Ishikawa (cell line): Measurements from ENCODE around the gene IGF2BP3.

Experiments used
- CEBPB ChIP-seq: IDR thresholded peaks from 2 replicates; pipeline ENCODE4 v1.6.1; 2012
- CREB1 ChIP-seq: IDR thresholded peaks from 2 replicates; pipeline ENCODE4 v1.6.1; 2012; ENCODE audit warnings: low read depth
- EGR1 ChIP-seq: IDR thresholded peaks from 2 replicates; pipeline ENCODE4 v1.6.1; 2012
- EP300 ChIP-seq: IDR thresholded peaks from 2 replicates; pipeline ENCODE4 v1.6.1; 2012; ENCODE audit warnings: borderline replicate concordance
- FOXM1 ChIP-seq: IDR thresholded peaks from 2 replicates; pipeline ENCODE4 v1.6.1; 2012; ENCODE audit warnings: low read depth, borderline replicate concordance
- NFIC ChIP-seq: IDR thresholded peaks from 2 replicates; pipeline ENCODE4 v1.6.1; 2012
- RAD21 ChIP-seq: IDR thresholded peaks from 2 replicates; pipeline ENCODE4 v1.6.1; 2012; ENCODE audit warnings: low read depth
- TAF1 ChIP-seq: IDR thresholded peaks from 2 replicates; pipeline ENCODE4 v1.6.1; 2012; ENCODE audit warnings: low read depth, mild to moderate bottlenecking
- TCF12 ChIP-seq: IDR thresholded peaks from 2 replicates; pipeline ENCODE4 v1.6.1; 2012; ENCODE audit warnings: low read depth
- TEAD4 ChIP-seq: IDR thresholded peaks from 2 replicates; pipeline ENCODE4 v1.6.1; 2012
- YY1 ChIP-seq: IDR thresholded peaks from 2 replicates; pipeline ENCODE4 v1.6.1; 2012; ENCODE audit warnings: low read depth
- ZBTB7A ChIP-seq: IDR thresholded peaks from 2 replicates; pipeline ENCODE4 v1.6.1; 2012; ENCODE audit warnings: low read depth
- TF ChIP-seq, protein P1 (sequence below): IDR thresholded peaks from 2 replicates; pipeline ENCODE4 v1.6.1; 2012
- TF ChIP-seq, protein P2 (sequence below): IDR thresholded peaks from 2 replicates; pipeline ENCODE4 v1.6.1; 2012; ENCODE audit warnings: low read depth, mild to moderate bottlenecking
- TF ChIP-seq, protein P3 (sequence below): IDR thresholded peaks from 2 replicates; pipeline ENCODE4 v1.6.1; 2012

The IGF2BP3 gene

DNA sequence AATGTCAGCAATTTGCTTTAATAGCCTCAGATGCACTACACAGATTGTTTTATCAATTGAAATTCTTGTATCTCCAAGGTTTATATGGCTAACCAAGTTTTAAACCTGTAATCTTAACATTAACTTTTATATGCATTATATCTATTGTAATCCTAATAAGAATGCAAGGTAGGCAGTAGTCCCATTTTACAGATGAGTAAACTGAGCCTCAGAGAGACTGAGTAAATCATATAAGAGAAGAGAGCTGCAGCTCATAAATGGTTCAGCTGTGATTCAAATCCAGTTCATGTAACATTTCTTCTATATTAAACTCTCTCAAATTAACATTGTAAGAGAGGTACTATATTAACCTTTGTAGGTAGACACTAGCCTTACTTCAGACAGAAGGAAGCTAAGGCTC lies 127.2 kb downstream of the IGF2BP3 start:
- TF ChIP-seq, protein P1, sequence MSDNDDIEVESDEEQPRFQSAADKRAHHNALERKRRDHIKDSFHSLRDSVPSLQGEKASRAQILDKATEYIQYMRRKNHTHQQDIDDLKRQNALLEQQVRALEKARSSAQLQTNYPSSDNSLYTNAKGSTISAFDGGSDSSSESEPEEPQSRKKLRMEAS = no peak
- TF ChIP-seq EGR1 (no peak), TEAD4 (no peak), CEBPB (no peak), FOXM1 (no peak), TAF1 (no peak), EP300 (no peak), RAD21 (no peak), NFIC (no peak), CREB1 (no peak)
- TF ChIP-seq, protein P2, sequence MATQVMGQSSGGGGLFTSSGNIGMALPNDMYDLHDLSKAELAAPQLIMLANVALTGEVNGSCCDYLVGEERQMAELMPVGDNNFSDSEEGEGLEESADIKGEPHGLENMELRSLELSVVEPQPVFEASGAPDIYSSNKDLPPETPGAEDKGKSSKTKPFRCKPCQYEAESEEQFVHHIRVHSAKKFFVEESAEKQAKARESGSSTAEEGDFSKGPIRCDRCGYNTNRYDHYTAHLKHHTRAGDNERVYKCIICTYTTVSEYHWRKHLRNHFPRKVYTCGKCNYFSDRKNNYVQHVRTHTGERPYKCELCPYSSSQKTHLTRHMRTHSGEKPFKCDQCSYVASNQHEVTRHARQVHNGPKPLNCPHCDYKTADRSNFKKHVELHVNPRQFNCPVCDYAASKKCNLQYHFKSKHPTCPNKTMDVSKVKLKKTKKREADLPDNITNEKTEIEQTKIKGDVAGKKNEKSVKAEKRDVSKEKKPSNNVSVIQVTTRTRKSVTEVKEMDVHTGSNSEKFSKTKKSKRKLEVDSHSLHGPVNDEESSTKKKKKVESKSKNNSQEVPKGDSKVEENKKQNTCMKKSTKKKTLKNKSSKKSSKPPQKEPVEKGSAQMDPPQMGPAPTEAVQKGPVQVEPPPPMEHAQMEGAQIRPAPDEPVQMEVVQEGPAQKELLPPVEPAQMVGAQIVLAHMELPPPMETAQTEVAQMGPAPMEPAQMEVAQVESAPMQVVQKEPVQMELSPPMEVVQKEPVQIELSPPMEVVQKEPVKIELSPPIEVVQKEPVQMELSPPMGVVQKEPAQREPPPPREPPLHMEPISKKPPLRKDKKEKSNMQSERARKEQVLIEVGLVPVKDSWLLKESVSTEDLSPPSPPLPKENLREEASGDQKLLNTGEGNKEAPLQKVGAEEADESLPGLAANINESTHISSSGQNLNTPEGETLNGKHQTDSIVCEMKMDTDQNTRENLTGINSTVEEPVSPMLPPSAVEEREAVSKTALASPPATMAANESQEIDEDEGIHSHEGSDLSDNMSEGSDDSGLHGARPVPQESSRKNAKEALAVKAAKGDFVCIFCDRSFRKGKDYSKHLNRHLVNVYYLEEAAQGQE = no peak

DNA sequence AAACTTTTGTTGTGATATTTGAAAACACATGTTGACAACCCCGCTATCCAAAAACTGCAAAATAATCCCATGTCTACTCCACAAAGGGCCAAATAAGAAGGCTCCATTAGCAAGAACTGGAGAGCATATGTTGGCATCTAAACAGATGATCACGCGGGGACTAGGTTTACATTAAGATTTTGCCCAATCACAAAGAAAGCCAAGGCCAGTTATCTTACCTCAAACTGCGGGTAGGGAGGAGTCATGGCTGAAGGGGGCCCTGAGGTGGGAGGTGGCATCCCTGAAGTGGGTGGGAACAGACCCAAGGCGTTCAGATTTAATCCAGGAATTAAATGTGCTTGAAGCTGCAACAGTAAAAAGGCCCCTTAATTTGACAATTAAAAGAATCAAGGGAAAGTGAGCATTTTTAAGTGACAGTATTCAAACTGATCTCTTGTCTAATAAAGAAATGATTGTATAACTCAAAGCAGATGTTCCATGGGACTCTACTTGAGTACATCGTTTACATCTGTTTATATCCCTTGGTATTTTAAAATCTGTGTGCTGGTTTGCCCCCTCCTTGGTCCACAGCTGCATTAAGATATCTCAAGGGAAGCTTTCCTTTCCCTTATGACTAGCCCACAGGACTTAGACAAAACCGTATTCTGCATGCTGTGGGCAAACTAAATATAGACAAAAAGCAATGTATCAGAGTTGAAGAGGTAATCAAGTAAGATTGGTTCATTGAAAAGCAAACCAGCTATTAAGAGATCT lies 128.3 kb downstream of the IGF2BP3 start:
- TF ChIP-seq FOXM1 = no peak
- TF ChIP-seq CREB1 = no peak
- TF ChIP-seq CEBPB = no peak
- TF ChIP-seq TAF1 = no peak
- TF ChIP-seq RAD21 = no peak
- no peak for TF ChIP-seq TCF12
- no peak for TF ChIP-seq EGR1
- TF ChIP-seq, protein P2 = no peak
- TF ChIP-seq, protein P3, sequence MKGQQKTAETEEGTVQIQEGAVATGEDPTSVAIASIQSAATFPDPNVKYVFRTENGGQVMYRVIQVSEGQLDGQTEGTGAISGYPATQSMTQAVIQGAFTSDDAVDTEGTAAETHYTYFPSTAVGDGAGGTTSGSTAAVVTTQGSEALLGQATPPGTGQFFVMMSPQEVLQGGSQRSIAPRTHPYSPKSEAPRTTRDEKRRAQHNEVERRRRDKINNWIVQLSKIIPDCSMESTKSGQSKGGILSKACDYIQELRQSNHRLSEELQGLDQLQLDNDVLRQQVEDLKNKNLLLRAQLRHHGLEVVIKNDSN = no peak
- no peak for TF ChIP-seq ZBTB7A
- no peak for TF ChIP-seq TEAD4
- TF ChIP-seq YY1 = no peak
- no peak for TF ChIP-seq EP300
- TF ChIP-seq, protein P1 = no peak

DNA sequence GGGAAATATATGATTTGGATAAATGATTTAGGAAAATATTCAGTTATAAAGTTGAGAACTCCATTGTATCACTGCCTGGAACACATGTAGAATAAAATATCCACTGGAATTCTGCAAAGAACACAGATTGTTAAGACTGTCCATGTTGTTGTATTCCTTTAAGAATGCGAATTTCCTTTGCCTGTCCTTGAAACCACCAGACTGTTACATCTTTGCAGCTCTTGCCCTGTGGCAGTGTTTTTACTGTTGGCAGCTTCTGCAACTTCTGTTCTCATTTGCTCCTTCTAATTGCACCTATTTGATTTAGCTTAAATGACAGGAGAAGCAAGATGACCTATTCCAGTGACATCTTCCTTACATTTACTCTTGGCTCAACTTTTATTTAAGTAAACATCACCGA lies 131.4 kb downstream of the IGF2BP3 start:
- TF ChIP-seq CEBPB = no peak

DNA sequence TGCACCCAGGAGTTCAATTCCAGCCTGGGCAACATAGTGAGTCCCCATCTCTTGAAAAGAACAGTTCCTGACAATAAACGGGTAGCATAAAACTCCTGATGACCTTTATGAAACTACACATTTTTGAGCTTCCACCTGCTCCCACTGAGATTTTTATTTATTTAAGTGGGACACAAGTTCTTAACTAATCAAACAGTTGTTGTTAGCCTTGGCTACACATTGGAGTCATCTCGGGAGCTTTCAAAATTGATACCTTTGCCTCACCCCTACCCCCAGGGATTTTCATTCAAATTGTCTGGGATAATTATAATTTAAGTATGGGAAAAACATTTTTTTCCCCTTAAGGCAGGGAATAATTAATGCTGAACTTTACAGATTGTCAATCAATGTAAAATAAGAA lies 131.9 kb downstream of the IGF2BP3 start:
- no peak for TF ChIP-seq FOXM1
- no peak for TF ChIP-seq TEAD4
- TF ChIP-seq EGR1 = no peak

DNA sequence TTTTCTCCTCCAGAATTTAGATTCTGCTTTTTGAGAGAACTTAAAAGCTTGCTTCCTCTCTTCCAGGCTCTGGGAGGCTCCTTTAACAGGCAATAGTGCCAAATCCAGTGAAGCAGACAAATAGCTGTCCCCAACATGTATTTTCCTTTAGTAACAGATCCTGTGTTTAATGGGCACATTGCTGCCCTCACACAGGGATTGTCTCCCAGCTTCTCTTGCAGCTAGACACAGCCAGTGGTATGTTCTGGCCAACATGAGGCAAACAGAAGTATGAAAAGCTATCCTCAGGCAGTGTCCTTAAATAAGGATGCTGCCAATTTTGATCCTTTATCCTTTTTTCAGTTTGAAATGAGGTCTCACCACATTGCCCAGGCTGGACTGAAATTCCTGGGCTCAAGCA lies 132.9 kb downstream of the IGF2BP3 start:
- TF ChIP-seq ZBTB7A = no peak

DNA sequence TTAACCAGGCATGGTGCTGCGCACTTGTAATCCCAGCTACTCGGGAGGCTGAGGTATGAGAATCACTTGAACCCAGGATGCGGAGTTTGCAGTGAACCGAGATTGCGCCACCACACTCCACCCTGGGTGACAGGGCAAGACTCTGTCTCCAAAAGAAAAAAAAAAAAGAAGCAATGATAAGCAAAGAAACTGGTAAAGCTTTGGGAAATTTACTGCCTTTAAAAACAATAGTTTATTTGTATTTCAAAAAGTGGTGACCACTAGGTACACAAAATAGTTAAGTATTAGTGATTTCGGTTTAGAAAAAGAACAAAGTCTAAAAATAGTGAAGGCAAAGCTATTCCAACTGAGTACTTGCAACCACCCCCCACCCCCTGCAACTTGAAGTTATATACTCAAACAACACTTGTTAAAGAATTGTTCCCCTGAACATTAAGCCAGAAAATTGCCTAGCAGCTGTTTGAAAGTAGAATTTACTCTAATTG lies 133.4 kb downstream of the IGF2BP3 start:
- no peak for TF ChIP-seq EGR1
- TF ChIP-seq NFIC = no peak
- no peak for TF ChIP-seq ZBTB7A
- TF ChIP-seq YY1 = no peak
- TF ChIP-seq CEBPB = no peak
- TF ChIP-seq TCF12 = no peak
- no peak for TF ChIP-seq EP300

DNA sequence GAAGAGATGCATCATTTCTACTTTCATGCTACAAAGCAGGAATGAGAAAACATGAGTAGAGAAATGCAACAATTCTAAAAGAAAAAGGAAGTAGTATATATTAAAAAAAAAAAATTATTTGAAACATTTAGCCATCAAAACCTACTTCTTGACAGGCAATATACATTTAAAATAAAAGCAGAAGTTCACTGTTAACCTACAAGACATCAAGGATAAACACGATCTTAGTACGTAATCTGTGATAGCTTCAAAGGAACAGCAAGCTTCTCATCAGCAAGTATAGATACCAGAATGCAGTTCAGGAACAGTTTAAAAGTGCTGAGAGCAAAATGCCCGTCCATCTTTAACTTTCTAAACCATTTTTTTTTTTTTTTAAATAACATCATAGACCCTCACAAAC lies 134.2 kb downstream of the IGF2BP3 start:
- TF ChIP-seq CREB1 = no peak
- no peak for TF ChIP-seq EGR1
- no peak for TF ChIP-seq NFIC
- TF ChIP-seq YY1 = no peak
- TF ChIP-seq TCF12 = no peak
- TF ChIP-seq FOXM1 = no peak
- no peak for TF ChIP-seq ZBTB7A
- TF ChIP-seq TEAD4 = no peak
- TF ChIP-seq CEBPB = no peak
- no peak for TF ChIP-seq TAF1
